Measurements from ENCODE around the gene CLMP. TPM values are rescaled to one million over a fixed set of nuclear protein-coding genes. Genes with fewer than 3 reads are reported as not detected.

CLMP gene
- total RNA-seq, 1 donor from 2014 or later, result 2.3 TPM

DNA sequence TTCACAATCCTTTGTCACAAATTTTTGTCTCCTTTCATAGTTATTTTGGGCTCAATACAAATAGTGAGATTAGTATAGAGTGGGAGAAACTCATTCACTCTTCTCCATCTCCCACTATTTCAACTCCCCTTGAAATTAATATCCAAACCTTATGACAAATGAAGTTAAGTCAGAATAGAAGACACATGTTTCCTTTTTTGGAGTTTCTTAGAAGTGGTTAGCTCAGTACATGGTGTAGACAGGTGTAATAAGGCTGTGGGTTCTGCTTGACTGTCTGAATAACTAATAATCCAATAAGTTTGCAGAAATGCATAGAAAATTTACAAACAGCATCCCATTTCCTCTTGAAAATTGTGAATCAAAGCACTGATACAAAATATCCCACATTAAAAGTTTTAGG, 122.3 kb downstream of the CLMP start:
- H3K9me3 Mint-ChIP-seq (ENCODE audit: low read depth), result no peaks in the 10 kb centered on the region
- H3K4me3 Mint-ChIP-seq (ENCODE audit: low read depth), result no peak overlapping the region
- DNase-seq (ENCODE audit: low spot score, unreplicated experiment), result no peak
- no peaks in the 10 kb centered on the region for H3K27me3 Mint-ChIP-seq
- H3K27ac Mint-ChIP-seq, result no peak overlapping the region
- H3K36me3 Mint-ChIP-seq (ENCODE audit: insufficient read depth), result peaks cover 4% of the 10 kb centered on the region
- TF ChIP-seq, protein P1, sequence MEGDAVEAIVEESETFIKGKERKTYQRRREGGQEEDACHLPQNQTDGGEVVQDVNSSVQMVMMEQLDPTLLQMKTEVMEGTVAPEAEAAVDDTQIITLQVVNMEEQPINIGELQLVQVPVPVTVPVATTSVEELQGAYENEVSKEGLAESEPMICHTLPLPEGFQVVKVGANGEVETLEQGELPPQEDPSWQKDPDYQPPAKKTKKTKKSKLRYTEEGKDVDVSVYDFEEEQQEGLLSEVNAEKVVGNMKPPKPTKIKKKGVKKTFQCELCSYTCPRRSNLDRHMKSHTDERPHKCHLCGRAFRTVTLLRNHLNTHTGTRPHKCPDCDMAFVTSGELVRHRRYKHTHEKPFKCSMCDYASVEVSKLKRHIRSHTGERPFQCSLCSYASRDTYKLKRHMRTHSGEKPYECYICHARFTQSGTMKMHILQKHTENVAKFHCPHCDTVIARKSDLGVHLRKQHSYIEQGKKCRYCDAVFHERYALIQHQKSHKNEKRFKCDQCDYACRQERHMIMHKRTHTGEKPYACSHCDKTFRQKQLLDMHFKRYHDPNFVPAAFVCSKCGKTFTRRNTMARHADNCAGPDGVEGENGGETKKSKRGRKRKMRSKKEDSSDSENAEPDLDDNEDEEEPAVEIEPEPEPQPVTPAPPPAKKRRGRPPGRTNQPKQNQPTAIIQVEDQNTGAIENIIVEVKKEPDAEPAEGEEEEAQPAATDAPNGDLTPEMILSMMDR (IDR thresholded peaks at IDR 0.05; ENCODE audit: unreplicated experiment), result no peak
- no peaks in the 10 kb centered on the region for H3K4me1 Mint-ChIP-seq (ENCODE audit: low read depth)

DNA sequence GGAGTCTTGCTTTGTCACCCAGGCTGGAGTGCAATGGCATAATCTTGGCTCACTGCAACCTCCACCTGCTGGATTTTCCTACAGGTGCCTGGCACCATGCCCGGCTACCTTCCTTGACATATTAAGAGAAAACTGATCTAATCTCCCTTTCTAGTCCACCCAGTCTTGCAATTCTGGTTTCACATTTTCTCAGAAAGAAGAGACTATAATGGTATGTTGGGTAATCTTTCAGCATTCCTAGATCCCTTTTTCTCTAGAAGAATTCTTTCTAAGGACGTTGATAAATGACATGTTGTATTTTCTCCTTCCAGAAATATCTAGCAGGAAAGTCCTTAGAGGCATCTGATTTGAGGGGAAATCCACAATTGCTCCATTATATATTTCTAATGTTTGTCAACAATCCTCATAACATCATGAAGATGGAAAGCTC, 122.7 kb downstream of the CLMP start:
- H3K27ac Mint-ChIP-seq, result no peak overlapping the region
- peaks cover 4% of the 10 kb centered on the region for H3K36me3 Mint-ChIP-seq (ENCODE audit: insufficient read depth)
- H3K4me1 Mint-ChIP-seq (ENCODE audit: low read depth), result no peaks in the 10 kb centered on the region
- no peak for DNase-seq (ENCODE audit: low spot score, unreplicated experiment)
- no peak overlapping the region for H3K4me3 Mint-ChIP-seq (ENCODE audit: low read depth)
- TF ChIP-seq, protein P1 (IDR thresholded peaks at IDR 0.05; ENCODE audit: unreplicated experiment), result no peak
- H3K27me3 Mint-ChIP-seq, result no peaks in the 10 kb centered on the region
- H3K9me3 Mint-ChIP-seq (ENCODE audit: low read depth), result no peaks in the 10 kb centered on the region

GRCh38 chr11:123069908-123070821, 124.9 kb downstream of the CLMP start:
- Mint-ChIP-seq H3K4me3 (ENCODE audit: low read depth) (no peak overlapping the region), H3K27me3 (no peaks in the 10 kb centered on the region), H3K9me3 (ENCODE audit: low read depth) (no peaks in the 10 kb centered on the region), H3K36me3 (ENCODE audit: insufficient read depth) (peaks cover 7% of the 10 kb centered on the region), H3K27ac (no peak overlapping the region), H3K4me1 (ENCODE audit: low read depth) (no peaks in the 10 kb centered on the region)
- TF ChIP-seq, protein P1 (IDR thresholded peaks at IDR 0.05; ENCODE audit: unreplicated experiment), result no peak
- no peak for DNase-seq (ENCODE audit: low spot score, unreplicated experiment)

- no peak for DNase-seq (ENCODE audit: low spot score, unreplicated experiment)
- Mint-ChIP-seq H3K27ac (no peak overlapping the region), H3K4me3 (ENCODE audit: low read depth) (no peak overlapping the region)
Measured at GRCh38 chr11:123065621-123066020, 129.4 kb downstream of the CLMP start.

More at GRCh38 chr11:123065621-123066020, 129.4 kb downstream of the CLMP start:
- Mint-ChIP-seq H3K36me3 (ENCODE audit: insufficient read depth) (peaks cover 12% of the 10 kb centered on the region), H3K9me3 (ENCODE audit: low read depth) (no peaks in the 10 kb centered on the region), H3K4me1 (ENCODE audit: low read depth) (peaks cover 15% of the 10 kb centered on the region), H3K27me3 (no peaks in the 10 kb centered on the region)
- TF ChIP-seq, protein P1 (IDR thresholded peaks at IDR 0.05; ENCODE audit: unreplicated experiment), result no peak
